ENCODE measurements around the gene MAD1L1.

Gene MAD1L1

DNA sequence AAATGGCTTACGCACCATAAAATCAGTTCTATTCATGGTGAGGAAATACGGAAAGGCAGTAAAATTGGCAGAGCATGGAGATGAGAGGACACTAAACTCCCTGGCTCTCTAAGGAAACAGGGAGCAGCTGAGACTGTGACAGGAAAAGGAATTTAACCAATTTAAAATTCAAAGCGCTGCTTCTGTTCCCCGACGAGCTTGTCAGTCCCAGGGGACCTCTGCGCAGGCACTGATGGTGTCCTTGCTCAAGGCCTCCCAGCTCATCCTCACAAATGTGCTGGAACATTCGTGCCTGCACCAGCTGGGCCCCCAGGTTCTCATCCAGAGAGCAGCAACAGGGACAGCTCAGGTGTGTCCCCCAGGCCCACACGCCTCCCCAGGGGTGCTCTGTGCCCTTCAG lies 101.4 kb downstream of the MAD1L1 start:
- Histone ChIP-seq H3K4me3 (ENCODE audit: insufficient read depth, low read length, poor library complexity, severe bottlenecking) (no peak overlapping the region), H2AFZ (ENCODE audit: low read depth, low read length, severe bottlenecking) (no peak overlapping the region), H3K9me3 (ENCODE audit: insufficient read depth, low read length) (no peaks in the 10 kb centered on the region), H3K36me3 (ENCODE audit: low read length) (no peaks in the 10 kb centered on the region), H3K27ac (ENCODE audit: low read depth, low read length) (no peak overlapping the region), H3K4me2 (ENCODE audit: low read depth, low read length, poor library complexity, severe bottlenecking) (no peak overlapping the region), H3F3A (ENCODE audit: insufficient read depth) (no peaks in the 10 kb centered on the region), H3K9me2 (replicated peaks; ENCODE audit: insufficient read depth, low read length) (no peaks in the 10 kb centered on the region), H4K20me1 (ENCODE audit: low read depth, low read length) (no peaks in the 10 kb centered on the region), H3K9ac (ENCODE audit: low read length) (no peak overlapping the region), H3K27me3 (ENCODE audit: low read length) (no peaks in the 10 kb centered on the region), H3K79me2 (ENCODE audit: insufficient read depth, low read length) (no peaks in the 10 kb centered on the region)
- TF ChIP-seq EZH2phosphoT487 (conservative IDR thresholded peaks at IDR 0.05; ENCODE audit: low read length) = no peak
- TF ChIP-seq, protein P1, sequence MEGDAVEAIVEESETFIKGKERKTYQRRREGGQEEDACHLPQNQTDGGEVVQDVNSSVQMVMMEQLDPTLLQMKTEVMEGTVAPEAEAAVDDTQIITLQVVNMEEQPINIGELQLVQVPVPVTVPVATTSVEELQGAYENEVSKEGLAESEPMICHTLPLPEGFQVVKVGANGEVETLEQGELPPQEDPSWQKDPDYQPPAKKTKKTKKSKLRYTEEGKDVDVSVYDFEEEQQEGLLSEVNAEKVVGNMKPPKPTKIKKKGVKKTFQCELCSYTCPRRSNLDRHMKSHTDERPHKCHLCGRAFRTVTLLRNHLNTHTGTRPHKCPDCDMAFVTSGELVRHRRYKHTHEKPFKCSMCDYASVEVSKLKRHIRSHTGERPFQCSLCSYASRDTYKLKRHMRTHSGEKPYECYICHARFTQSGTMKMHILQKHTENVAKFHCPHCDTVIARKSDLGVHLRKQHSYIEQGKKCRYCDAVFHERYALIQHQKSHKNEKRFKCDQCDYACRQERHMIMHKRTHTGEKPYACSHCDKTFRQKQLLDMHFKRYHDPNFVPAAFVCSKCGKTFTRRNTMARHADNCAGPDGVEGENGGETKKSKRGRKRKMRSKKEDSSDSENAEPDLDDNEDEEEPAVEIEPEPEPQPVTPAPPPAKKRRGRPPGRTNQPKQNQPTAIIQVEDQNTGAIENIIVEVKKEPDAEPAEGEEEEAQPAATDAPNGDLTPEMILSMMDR (IDR thresholded peaks at IDR 0.05; ENCODE audit: insufficient read depth, low read length, poor library complexity, severe bottlenecking) = no peak

DNA sequence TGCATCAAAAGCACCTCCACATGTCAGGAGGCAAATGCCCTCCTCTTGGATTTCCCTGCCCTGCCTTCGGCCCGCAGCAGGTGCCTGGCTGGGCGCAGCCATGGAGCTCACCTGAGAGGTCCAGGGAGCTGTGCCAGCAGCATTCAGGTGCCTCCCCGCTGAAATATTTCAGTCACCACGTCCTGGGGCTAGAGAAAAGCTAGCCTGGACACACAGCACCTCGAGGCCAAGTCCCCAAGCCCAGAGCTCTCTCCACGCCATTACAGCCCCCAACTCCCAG lies 102.7 kb downstream of the MAD1L1 start:
- Histone ChIP-seq H3K36me3 (ENCODE audit: low read length) (no peaks in the 10 kb centered on the region), H3K4me3 (ENCODE audit: insufficient read depth, low read length, poor library complexity, severe bottlenecking) (no peak overlapping the region), H3K9ac (ENCODE audit: low read length) (no peak overlapping the region), H3K27ac (ENCODE audit: low read depth, low read length) (no peak overlapping the region), H3K9me3 (ENCODE audit: insufficient read depth, low read length) (no peaks in the 10 kb centered on the region), H3F3A (ENCODE audit: insufficient read depth) (no peaks in the 10 kb centered on the region), H3K79me2 (ENCODE audit: insufficient read depth, low read length) (no peaks in the 10 kb centered on the region), H2AFZ (ENCODE audit: low read depth, low read length, severe bottlenecking) (no peak overlapping the region), H4K20me1 (ENCODE audit: low read depth, low read length) (no peaks in the 10 kb centered on the region), H3K9me2 (replicated peaks; ENCODE audit: insufficient read depth, low read length) (no peaks in the 10 kb centered on the region), H3K27me3 (ENCODE audit: low read length) (no peaks in the 10 kb centered on the region), H3K4me2 (ENCODE audit: low read depth, low read length, poor library complexity, severe bottlenecking) (no peak overlapping the region)
- TF ChIP-seq, protein P1 (IDR thresholded peaks at IDR 0.05; ENCODE audit: insufficient read depth, low read length, poor library complexity, severe bottlenecking) = no peak
- no peak for TF ChIP-seq EZH2phosphoT487 (conservative IDR thresholded peaks at IDR 0.05; ENCODE audit: low read length)

DNA sequence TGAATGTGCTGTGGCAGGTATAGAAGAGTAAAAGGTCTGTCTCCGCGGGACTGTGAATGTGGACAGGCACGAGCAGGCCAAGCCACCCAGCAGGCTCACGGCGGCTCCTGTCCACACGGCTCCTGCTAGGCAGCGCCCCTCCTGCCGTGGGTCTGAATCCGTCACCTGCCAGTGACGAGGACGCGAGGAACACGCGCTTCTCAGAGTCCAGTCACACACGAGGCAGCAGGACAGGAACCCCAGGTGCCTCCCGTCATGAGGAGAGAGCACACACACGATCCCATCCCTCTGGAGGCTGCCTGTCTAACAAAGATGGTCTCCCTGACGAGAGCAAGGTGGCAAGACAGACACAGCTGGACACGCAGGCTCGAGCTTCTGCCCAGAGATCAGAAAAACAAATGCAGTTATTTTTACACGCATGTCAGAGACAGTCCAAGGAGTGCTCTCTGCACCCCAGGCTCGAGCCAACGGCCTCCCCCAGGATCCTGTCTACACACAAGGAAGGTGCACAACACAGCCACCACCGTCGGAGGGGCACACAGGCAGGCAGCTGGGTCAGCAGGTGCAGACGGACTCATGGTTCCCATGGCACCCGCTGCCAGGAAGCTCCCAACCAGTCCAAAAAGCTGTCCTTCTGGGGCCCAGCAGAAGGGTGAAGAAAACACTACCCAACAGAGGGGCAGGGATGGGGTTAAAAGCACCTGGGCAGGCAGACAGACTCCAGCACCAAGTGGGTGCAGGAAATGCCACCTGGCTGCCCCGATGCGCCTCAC lies 103.2 kb downstream of the MAD1L1 start:
- TF ChIP-seq EZH2phosphoT487 (conservative IDR thresholded peaks at IDR 0.05; ENCODE audit: low read length) = no peak
- Histone ChIP-seq H3K27ac (ENCODE audit: low read depth, low read length) (no peak overlapping the region), H4K20me1 (ENCODE audit: low read depth, low read length) (no peaks in the 10 kb centered on the region), H3F3A (ENCODE audit: insufficient read depth) (no peaks in the 10 kb centered on the region), H3K36me3 (ENCODE audit: low read length) (no peaks in the 10 kb centered on the region), H3K9me2 (replicated peaks; ENCODE audit: insufficient read depth, low read length) (no peaks in the 10 kb centered on the region), H3K4me2 (ENCODE audit: low read depth, low read length, poor library complexity, severe bottlenecking) (no peak overlapping the region), H3K9me3 (ENCODE audit: insufficient read depth, low read length) (no peaks in the 10 kb centered on the region), H2AFZ (ENCODE audit: low read depth, low read length, severe bottlenecking) (no peak overlapping the region), H3K9ac (ENCODE audit: low read length) (no peak overlapping the region), H3K79me2 (ENCODE audit: insufficient read depth, low read length) (no peaks in the 10 kb centered on the region), H3K4me3 (ENCODE audit: insufficient read depth, low read length, poor library complexity, severe bottlenecking) (no peak overlapping the region), H3K27me3 (ENCODE audit: low read length) (no peaks in the 10 kb centered on the region)

DNA sequence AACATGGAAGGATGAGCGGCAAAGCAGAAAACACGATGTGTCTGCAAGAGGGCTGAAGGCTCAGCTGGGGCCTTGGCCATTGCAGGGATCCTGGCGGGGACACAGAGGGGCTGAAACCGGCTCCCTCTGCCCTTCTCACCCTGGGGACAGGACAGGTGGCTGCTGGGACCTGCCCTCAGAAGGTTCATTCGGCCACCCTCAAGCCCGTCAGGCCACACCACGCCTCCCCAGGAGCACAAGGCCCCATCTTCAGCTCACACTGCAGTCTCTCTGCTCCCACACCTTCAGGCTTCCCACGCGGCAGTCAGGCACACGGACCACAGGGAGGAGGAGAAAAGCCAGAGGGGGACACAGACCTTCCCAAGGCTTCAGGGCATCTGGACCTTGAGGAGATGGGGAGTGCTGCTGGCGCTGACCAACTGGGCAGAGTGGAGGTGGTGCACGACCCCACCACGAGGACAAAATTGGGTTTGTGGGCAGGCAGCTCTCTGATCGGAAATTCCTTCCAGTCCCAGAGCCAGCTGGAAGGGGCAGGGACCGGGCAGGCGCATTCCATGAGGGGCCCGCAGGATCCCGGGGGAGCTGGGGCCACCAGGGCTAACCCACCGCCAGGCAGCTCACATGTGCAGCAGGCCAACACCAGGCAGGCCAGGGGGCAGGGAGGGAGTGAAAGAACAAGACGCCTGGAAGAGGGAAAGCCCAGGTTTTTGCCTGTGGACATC lies 104.0 kb downstream of the MAD1L1 start:
- no peak overlapping the region for H3K27ac ChIP-seq (ENCODE audit: low read depth, low read length)
- H3K9ac ChIP-seq (ENCODE audit: low read length) = no peak overlapping the region
- H3K4me3 ChIP-seq (ENCODE audit: insufficient read depth, low read length, poor library complexity, severe bottlenecking) = no peak overlapping the region
- no peaks in the 10 kb centered on the region for H3F3A ChIP-seq (ENCODE audit: insufficient read depth)
- no peaks in the 10 kb centered on the region for H3K36me3 ChIP-seq (ENCODE audit: low read length)
- H3K79me2 ChIP-seq (ENCODE audit: insufficient read depth, low read length) = no peaks in the 10 kb centered on the region
- no peaks in the 10 kb centered on the region for H3K9me3 ChIP-seq (ENCODE audit: insufficient read depth, low read length)
- no peak overlapping the region for H2AFZ ChIP-seq (ENCODE audit: low read depth, low read length, severe bottlenecking)
- H3K27me3 ChIP-seq (ENCODE audit: low read length) = no peaks in the 10 kb centered on the region
- no peak for TF ChIP-seq EZH2phosphoT487 (conservative IDR thresholded peaks at IDR 0.05; ENCODE audit: low read length)
- TF ChIP-seq, protein P1 (IDR thresholded peaks at IDR 0.05; ENCODE audit: insufficient read depth, low read length, poor library complexity, severe bottlenecking) = no peak
- no peaks in the 10 kb centered on the region for H3K9me2 ChIP-seq (replicated peaks; ENCODE audit: insufficient read depth, low read length)
- H3K4me2 ChIP-seq (ENCODE audit: low read depth, low read length, poor library complexity, severe bottlenecking) = no peak overlapping the region
- no peaks in the 10 kb centered on the region for H4K20me1 ChIP-seq (ENCODE audit: low read depth, low read length)
